ENCODE measurements around the gene BCAS3.
"Not testable (repeated sequence)": the region's sequence is repeated elsewhere in the genome, so short reads cannot be mapped to it uniquely, and the experiment has no call there.

BCAS3 gene

DNA sequence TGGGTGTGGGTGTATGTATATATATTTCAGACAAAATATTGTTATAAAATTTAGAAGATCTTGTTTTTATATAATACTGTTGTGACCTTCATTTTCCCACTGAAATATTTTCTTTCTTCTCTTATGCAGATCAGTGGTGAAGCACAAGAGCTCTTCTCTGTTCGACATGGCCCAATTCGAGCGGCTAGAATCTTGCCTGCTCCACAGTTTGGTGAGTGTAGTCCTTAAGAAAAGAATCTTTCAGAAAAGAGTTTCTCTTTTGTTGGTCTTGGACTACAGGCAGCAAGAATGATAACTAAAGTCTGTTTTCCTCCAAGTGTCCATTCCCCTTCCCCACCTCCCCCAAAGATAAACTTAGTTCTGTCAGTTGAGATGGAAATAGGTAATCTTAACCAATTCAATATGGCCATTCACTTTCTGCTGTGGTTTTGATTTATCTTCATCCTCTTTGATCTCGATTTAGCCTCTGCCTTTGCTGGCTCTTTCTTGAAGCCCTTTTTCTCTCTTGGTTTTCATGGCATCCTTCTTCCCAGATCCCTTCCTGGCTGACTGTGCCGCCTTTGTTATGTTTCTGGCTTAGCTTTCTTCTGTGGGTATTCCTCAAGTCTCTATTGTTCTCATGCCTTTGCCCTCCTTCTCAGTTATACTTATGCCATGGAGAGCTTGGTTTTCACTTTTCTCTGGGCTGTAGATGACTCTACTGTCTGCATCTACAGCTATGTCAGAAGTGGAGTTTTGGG, 69.6 kb downstream of the BCAS3 start:
- no peak for DNase-seq (ENCODE audit: low spot score)

DNA sequence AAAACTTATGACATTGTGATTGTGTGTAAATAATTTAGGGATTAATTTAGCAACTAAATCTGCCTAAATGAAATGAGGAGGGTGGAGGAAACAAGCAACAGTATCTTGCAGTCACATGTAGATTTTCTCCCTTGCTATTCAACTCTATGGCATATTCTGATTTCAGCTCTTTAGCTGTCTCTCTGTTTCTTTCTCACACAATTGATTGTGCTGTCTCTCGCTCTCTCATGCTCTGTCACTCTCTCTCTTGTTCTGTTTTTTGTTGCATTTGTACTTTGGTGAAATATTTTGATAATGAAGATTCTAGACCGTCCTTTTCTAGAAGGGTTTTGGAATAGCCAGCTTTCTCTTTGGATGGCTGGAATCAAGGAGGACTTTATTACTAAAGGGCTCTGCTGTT, 70.6 kb downstream of the BCAS3 start:
- DNase-seq (ENCODE audit: low spot score): no peak

DNA sequence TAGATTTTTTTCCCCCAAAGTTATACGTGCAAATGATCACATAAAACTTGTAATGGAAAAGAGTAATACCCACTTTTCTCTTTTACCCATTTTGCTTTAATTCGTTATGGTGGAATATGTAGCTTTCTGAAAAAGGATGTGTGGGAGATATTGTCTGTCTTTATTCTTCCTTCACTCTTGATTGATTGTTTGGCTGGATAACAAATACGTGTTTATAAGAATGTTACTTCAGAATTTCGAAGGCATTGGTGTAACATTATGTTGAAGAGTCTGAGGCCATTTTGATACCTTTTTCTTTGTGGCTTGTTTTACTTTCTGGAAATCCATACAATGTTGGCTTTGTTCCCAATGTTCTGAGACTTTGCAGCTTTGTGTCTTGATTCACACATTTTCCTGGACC, 71.4 kb downstream of the BCAS3 start:
- DNase-seq (ENCODE audit: low spot score): no peak

DNA sequence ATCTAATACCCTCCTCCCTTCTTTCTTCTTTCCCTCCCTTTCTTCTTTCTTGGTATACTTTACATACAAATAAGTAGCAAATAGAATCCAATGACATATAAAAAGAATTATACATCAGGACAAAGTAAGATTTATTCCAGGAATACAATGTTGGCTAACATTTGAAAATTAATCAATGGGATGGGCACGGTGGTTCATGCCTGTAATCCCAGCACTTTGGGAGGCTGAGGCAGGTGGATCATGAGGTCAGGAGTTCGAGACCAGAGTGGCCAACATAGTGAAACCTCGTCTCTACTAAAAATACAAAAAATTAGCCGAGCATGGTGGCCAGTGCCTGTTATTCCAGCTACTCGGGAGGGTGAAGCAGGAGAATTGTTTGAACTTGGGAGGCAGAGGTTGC, 72.1 kb downstream of the BCAS3 start:
- DNase-seq (ENCODE audit: low spot score): no peak

DNA sequence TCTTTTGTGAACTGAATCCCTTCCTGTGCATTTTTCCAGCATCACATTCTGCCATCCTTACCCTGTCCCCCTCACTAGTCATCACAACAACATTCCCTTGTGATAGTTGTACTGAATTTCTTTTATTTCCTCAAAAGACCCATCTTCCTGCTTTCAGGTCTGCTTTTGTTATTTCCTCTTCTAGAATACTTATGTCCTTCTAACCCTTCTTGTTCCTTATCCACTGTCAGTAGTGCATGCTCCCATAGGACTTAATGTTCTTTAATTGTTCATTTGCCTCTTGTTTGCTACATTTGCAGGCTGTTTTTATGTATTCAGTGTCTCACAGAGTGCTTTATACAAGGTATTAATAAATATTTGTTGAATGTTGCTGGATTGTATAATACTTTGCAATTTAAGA, 73.0 kb downstream of the BCAS3 start:
- DNase-seq (ENCODE audit: low spot score): no peak

DNA sequence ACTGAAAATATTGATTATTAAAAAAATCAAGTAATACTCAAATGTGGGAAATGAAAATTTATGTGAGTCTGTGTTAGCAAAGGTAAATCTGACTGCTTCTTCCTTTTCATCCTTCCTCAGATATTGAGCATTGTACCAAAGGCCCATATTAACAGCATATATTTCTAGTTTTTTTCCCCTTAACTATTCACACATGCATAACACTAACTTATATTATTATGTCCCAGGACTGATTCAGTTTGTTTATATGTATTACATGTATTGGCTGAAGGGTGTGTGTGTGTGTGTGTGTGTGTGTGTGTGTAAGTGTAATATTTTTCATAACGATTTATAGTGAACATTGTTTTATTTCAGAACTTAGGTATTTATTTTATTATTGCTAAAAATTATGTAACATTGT, 74.2 kb downstream of the BCAS3 start:
- DNase-seq (ENCODE audit: low spot score): no peak

DNA sequence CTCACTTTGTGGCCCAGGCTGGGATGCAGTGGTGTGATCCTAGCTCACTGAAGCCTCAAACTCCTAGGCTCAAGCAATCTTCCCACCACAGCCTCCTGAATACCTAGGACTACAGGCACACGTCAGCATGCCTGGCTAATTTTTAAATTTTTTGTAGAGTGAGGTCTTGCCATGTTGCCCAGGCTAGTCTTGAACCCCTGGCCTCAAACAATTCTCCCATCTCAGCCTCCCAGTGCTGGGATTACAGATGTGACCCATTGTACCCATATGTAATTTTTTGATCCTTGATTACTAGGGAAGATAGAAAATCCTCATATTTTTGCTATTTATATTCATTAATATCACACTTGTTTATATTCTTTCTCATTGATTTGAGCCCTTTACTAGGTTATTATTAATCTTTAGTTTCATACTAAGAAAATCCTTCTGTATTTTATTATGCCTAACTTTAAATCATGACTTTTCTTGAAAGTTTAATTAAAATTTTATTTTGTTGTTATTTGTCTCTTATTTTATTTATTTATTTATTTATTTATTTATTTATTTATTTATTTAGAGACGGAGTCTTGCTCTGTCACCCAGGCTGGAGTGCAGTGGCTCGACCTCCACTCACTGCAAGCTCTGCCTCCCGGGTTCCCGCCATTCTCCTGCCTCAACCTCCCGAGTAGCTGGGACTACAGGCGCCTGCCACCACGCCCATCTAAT, 75.4 kb downstream of the BCAS3 start:
- DNase-seq (ENCODE audit: low spot score): no peak

DNA sequence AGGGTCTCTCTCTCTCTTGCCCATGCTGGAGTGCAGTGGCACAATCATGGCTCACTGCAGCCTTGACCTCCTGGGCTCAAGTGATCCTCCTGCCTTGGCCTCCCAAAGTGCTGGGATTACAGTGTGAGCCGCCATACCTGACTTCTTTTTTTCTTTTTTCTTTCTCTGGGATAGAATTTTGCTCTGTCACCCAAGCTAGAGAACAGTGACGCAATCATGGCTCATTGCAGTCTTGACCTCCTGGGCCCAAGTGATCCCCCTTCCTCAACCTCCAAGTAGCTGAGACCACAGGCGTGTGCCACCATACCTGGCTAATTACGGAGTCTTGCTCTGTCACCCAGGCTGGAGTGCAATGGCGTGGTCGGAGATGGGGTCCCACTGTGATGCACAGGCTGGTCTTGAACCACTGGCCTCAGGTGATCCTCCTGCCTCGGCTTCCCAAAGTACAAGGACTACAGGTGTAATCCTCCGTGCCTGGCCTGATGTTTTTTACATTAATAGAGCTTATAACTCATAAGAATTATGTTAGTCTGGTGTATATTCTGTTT, 76.5 kb downstream of the BCAS3 start:
- no peak for DNase-seq (ENCODE audit: low spot score)

DNA sequence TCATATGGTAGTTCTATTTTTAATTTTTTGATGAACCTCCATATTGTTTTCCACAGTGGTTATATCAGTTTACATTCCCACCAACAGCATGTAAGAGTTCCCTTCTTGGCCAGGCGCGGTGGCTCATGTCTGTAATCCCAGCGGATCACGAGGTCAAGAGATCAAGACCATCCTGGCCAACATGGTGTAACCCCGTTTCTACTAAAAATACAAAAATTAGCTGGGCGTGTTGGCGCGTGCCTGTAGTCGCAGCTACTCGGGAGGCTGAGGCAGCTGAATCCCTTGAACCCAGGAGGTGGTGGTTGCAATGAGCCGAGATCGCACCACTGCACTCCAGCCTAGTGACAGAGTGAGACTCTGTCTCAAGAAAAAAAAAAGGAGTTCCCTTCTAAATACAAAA, 79.1 kb downstream of the BCAS3 start:
- DNase-seq (ENCODE audit: low spot score): not testable (repeated sequence)

DNA sequence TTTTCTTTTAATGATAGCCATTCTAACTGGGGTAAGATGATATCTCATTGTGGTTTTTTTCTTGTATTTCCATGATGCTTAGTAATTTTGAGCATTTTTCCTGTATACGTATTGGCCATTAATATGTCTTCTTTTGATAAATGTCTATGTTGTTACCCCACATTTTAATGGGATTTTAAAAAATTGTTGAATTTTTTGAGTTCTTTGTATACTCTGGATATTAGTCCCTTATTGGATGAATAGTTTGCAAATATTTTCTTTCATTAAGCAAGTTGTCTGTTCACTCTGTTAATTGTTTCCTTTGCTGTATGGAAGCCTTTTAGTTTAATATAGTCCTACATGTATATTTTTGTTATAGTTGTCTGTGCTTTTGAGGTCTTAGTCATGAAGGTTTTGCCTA, 79.8 kb downstream of the BCAS3 start:
- no peak for DNase-seq (ENCODE audit: low spot score)

DNA sequence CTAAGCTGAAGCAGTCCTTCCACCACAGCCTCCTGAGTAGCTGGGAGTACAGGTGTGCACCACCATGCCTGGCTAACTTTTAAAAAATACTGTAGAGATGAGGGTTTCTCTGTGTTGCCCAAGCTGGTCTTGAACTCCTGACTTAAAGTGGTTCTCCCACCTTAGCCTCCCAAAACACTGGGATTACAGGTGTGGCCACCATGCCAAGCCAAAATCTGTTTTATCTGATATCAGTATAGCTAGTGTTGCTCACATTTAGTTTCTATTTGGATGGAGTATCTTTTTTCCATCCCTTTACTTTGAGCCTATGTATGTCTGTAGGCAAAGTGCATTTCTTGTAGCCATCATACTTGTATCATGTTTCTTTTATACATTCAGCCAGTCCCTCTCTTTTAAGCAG, 82.1 kb downstream of the BCAS3 start:
- DNase-seq (ENCODE audit: low spot score): no peak

DNA sequence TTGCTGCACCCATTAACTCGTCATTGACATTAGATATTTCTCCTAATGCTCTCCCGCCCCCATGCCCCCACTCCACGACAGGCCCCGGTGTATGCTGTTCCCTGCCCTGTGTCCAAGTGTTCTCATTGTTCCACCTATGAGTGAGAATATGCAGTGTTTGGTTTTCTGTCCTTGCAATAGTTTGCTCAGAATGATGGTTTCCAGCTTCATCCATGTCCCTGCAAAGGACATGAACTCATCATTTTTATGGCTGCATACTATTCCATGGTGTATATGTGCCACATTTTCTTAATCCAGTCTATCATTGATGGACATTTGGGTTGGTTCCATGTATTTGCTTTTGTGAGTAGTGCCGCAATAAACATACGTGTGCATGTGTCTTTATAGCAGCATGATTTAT, 83.7 kb downstream of the BCAS3 start:
- not testable (repeated sequence) for DNase-seq (ENCODE audit: low spot score)

DNA sequence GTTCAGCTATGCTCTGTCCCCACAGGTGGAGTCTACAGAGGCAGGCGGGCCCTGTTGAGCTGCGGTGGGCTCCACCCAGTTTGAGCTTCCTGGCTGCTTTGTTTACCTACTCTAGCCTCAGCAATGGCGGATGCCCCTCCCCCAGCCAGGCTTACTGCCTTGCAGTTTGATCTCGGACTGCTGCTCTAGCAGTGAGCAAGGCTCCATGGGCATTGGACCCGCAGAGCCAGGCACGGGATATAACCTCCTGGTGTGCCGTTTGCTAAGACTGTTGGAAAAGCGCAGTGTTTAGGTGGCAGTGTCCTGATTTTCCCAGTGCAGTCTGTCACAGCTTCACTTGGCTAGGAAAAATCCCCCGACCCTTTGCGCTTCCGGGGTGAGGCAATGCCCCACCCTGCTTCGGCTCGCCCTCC, 89.1 kb downstream of the BCAS3 start:
- no peak for DNase-seq (ENCODE audit: low spot score)

DNA sequence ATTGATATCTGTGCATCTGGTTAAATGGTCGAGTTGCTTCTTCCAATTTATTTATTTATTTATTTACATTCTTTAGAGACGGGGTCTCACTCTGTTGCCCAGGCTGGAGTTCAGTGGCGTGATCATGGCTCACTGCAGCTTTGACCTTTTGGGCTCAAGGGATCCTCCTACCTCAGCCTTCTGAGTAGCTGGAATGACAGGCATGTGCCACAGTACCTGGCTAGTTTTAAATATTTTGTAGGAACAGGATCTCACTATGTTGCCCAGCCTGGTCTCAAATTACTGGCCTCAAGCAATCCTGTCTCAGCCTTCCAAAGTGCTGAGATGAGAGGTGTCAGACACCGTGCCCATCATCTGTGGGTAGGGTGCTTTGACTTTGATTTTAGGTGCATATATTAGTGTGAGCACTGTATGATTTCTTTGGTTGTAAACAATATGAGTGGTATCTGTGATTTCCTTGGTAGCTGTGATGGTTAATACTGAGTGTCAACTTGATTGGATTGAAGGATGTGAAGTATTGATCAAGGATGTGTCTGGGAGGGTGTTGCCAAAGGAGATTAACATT, 90.2 kb downstream of the BCAS3 start:
- no peak for DNase-seq (ENCODE audit: low spot score)

DNA sequence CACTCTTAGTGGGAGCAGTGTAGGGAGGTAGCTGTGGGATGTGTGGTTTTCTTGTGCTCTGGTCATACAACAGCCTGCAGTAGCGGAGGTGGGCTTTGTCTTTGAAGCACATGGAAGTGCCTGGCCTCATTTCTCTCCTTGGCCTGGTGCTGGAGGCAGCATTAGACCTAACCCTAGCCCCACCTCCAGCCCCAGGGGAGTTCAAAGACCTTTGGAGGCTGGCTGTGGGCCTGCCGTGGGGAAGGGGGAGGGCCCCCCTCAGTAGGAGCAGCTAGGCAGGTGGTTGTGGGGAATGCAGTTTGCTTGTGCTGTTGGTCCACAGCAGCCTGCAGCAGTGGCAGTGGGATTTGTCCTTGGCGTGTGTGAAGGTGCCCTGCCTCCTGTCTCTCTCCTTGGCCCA, 91.7 kb downstream of the BCAS3 start:
- no peak for DNase-seq (ENCODE audit: low spot score)

DNA sequence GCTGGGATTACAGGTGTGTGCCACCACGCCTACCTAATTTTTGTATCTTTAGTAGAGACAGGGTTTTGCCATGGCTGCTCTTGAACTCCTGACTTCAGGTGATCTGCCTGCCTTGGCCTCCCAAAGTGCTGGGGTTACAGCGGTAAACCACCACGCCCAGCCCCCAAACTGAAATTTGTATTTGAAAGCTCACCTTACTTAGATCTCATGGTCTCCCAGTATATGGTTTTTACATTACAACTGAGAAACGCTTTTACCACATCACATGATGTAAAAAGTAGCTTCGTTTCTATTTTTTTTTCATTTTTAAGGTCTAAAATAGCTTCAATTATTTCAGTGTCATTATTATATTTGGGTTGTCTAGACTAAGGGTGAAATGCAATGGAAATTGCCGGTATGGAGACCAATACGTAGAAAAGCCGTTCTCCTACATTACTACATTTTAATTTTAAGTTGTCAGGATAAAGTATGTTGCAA, 93.3 kb downstream of the BCAS3 start:
- no peak for DNase-seq (ENCODE audit: low spot score)

DNA sequence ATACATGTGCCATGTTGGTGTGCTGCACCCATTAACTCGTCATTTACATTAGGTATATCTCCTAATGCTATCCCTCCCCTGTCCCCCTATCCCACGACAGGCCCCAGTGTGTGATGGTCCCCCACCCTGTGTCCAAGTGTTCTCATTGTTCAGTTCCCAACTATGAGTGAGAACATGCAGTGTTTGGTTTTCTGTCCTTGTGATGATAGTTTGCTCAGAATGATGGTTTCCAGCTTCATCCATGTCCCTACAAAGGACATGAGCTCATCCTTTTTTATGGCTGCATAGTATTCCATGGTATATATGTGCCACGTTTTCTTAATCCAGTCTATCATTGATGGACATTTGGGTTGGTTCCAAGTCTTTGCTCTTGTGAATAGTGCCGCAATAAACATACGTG, 94.0 kb downstream of the BCAS3 start:
- not testable (repeated sequence) for DNase-seq (ENCODE audit: low spot score)

DNA sequence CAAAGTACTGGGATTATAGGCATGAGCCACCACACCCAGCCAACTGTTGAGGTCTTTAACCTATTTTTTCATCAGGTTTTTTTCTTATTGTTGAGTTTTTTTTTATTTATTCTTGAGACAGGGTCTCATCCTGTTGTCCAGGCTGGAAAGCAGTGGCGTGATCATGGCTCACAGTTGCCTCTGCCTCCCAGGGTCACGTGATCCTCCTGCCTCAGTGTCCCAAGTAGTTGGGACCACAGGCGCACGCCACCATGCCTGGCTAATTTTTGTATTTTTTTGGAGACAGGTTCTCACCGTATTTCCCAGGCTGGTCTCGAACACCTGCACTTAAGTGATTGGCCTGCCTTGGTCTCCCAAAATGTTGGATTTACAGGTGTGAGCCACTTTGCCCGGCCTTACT, 95.9 kb downstream of the BCAS3 start:
- no peak for DNase-seq (ENCODE audit: low spot score)

DNA sequence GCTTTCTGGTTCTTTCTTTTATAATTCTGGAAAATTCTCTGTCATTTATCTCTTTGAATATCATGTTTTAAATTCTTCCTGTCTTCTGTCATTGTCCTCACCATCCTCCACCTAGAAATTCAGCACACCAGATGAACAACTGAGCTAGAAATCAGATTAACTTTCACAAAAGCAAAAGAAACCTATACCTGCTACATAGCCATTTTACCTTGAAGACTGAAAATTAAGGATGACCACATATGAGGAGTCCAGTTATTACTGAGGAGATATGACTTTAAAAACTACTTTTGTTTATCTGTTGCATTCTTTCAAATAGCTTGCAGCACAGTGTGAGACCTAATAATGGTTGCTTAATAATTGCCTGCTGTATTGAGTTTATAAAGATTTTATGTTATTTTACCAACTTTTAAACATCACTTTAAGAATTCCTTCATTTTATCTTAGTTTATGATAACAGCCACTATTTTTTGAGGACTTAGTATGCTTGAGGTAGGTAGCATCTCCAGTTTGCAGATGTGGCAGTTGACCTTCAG, 104.3 kb downstream of the BCAS3 start:
- no peak for DNase-seq (ENCODE audit: low spot score)

DNA sequence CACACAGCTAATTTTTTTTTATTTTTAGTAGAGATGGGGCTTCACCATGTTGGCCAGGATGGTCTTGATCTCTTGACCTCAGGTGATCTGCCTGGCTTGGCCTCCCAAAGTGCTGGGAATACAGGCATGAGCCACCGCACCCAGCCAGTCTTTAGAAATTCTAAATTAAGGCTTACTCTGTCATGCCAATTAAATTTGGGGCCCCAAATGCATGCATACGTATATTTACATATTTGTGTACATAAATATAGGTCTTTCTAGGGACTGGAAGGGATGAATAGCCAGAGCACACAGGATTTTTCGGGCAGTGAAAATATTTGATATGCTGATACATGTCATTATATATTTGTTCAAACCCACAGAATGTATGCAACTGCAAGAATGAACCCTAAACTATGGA, 105.1 kb downstream of the BCAS3 start:
- DNase-seq (ENCODE audit: low spot score): no peak

DNA sequence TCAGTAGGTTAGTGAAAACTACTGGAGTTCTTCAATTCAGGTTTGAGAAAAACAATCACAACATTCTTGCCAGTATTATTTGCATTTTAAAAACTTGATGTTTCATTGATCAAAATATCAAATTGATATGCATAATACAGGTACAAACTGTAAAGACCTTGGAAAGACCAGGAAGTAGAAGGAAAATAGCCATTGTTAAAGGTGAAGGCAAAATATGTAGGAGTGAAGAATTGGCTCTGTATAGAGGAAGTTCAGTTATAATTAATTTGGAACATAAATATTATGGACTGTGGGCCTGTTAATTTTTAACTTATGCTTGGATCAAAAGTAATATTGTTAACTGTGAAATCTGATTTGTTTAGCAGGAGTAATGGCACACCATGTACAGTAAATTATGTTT, 112.6 kb downstream of the BCAS3 start:
- no peak for DNase-seq (ENCODE audit: low spot score)

DNA sequence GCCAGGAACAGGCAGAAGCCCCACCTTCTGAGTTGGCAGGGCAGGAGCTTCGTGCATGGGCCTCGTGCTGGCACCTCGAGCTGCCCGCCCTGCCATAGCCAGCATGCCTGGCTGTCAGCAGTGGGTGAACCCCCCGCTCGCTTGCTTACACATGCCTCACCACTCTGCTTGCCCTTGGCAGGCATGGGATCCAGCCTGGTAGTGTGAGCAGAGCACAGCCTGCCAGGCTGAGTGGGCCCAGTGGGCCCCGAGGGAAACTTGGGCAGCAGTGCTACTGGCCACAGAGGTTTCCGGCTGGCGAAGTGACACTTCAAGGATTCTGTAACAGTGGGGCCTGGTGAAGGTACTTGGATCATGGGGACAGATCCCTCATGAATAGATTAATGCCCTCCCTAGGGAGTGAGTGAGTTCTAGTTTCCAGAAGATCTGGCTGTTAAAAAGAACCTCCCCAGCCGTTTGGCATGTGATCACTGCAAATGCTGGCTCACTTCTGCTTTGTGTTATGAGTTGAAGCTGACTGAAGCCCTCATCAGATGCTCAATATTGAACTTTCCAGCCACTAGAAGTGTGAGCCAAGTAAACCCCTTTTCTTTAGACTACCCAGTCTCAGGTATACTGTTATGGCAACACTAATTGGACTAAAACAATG, 114.7 kb downstream of the BCAS3 start:
- no peak for DNase-seq (ENCODE audit: low spot score)
